ENCODE data around the gene WEE2. TPM values are rescaled to one million over a fixed set of nuclear protein-coding genes. Genes with fewer than 3 reads are reported as not detected.

The WEE2 gene
- total RNA-seq, 1 donor from 2014 or later = 0.36 TPM

DNA sequence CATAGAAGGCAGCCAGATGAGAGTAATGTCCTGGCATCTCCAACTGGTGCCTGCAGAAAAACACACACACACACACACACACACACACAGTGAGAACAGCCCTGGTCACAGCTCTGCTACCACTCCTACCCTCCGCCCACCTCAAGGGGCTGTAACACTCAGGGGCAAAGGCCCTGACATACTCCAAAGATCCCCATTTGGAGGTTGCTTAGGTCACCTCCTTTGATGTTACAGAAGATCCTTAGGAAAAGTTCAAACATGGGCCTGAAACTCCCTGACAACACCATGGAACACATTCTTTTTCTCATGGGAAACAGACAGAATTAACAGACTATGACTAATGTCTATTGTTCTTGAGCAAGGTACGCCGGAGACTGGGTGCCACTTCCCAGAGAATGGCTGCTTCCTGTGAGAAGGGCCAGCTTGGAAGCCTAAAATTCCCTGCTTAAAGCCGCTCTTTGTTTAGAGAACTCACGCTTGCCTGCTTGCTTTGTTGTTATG, 33.9 kb upstream of the WEE2 start:
- Mint-ChIP-seq H3K27ac (peak overlapping the region; percentile 93), H3K4me3 (ENCODE audit: low read depth) (no peak overlapping the region), H3K27me3 (no peaks in the 10 kb centered on the region), H3K9me3 (ENCODE audit: low read depth) (no peaks in the 10 kb centered on the region), H3K36me3 (ENCODE audit: insufficient read depth) (peaks cover 20% of the 10 kb centered on the region), H3K4me1 (ENCODE audit: low read depth) (peaks cover 7% of the 10 kb centered on the region)
- DNase-seq (ENCODE audit: low spot score, unreplicated experiment) = no peak
- TF ChIP-seq, protein P1, sequence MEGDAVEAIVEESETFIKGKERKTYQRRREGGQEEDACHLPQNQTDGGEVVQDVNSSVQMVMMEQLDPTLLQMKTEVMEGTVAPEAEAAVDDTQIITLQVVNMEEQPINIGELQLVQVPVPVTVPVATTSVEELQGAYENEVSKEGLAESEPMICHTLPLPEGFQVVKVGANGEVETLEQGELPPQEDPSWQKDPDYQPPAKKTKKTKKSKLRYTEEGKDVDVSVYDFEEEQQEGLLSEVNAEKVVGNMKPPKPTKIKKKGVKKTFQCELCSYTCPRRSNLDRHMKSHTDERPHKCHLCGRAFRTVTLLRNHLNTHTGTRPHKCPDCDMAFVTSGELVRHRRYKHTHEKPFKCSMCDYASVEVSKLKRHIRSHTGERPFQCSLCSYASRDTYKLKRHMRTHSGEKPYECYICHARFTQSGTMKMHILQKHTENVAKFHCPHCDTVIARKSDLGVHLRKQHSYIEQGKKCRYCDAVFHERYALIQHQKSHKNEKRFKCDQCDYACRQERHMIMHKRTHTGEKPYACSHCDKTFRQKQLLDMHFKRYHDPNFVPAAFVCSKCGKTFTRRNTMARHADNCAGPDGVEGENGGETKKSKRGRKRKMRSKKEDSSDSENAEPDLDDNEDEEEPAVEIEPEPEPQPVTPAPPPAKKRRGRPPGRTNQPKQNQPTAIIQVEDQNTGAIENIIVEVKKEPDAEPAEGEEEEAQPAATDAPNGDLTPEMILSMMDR (IDR thresholded peaks at IDR 0.05; ENCODE audit: unreplicated experiment) = no peak

DNA sequence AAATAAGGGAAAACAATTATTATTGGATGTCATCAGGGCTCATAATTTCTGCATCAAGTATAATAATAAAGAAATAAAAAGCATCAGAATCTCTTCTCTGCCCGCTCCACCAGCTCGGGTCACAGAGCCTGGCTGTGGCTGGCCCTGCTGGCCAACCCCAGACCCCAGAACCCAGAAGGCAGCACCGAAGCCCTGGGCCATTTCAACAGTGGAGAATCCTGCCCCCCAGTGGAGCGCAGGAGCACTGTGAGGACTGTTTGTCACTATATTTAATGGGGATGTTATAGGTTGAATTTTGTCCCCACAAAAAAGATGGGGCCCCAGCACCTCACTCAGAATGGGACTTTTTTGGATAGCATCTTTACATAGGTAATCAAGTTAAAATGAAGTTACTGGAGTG, 33.5 kb upstream of the WEE2 start:
- DNase-seq (ENCODE audit: low spot score, unreplicated experiment) = no peak
- peaks cover 7% of the 10 kb centered on the region for H3K4me1 Mint-ChIP-seq (ENCODE audit: low read depth)
- TF ChIP-seq, protein P1 (IDR thresholded peaks at IDR 0.05; ENCODE audit: unreplicated experiment) = peak; percentile 47
- H3K36me3 Mint-ChIP-seq (ENCODE audit: insufficient read depth) = peaks cover 20% of the 10 kb centered on the region
- no peaks in the 10 kb centered on the region for H3K27me3 Mint-ChIP-seq
- no peak overlapping the region for H3K4me3 Mint-ChIP-seq (ENCODE audit: low read depth)
- peak overlapping the region; percentile 93 for H3K27ac Mint-ChIP-seq
- no peaks in the 10 kb centered on the region for H3K9me3 Mint-ChIP-seq (ENCODE audit: low read depth)

DNA sequence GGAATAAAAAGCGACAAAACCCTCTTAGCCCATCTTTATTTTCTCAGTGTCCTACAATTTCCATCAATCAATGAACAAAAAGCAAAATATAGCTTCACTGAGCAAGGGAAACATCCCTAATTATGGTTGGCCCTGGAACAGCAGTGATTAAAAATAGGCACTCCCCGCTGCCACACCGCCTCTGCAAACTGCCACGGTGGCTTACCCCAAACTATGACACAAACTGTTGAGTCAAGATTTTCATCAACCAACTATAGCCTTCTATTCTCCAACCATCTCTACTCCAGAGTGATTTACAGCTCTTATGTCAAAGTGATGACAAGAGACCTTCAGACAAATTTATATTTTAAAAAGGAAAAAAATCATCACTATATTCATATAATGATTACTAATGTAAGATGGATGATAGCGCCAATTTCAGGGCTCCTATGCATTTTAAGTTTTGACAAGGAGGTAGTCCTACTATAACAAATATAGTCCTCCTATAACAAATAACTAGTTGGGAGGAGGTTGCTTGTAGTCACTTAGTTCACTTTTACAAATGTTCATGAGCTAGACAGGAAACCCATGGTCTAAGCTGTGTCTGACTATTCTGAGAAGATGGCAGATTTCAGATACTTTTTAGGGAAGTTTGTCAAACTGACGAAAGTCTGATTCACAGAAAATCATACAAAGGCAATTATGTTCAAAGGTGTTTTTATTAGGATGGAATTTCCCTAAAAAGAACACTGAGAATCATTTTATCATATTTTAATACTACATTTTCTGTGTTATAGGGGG, 32.5 kb upstream of the WEE2 start:
- Mint-ChIP-seq H3K9me3 (ENCODE audit: low read depth) (no peaks in the 10 kb centered on the region), H3K27me3 (no peaks in the 10 kb centered on the region), H3K4me3 (ENCODE audit: low read depth) (no peak overlapping the region), H3K4me1 (ENCODE audit: low read depth) (peaks cover 7% of the 10 kb centered on the region), H3K36me3 (ENCODE audit: insufficient read depth) (peaks cover 20% of the 10 kb centered on the region), H3K27ac (no peak overlapping the region)
- no peak for DNase-seq (ENCODE audit: low spot score, unreplicated experiment)
- TF ChIP-seq, protein P1 (IDR thresholded peaks at IDR 0.05; ENCODE audit: unreplicated experiment) = no peak

DNA sequence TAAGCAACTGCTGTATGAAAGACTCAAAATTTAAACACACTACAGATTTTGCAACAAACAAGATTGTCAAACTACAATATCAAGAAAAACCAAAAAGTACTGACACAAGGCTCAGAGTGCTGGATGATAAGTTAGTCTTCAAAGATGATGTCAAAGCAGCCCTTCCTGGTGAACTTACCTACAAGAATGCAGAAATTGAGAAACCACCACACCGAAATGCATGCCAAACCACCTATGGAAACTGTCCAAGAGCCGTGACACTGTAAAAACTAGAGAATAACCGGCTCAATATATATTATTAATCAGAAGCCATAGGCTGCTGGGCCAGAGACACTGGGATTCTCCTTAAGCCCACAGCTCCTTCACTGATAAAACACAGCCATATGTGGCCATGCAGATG, 31.5 kb upstream of the WEE2 start:
- Mint-ChIP-seq H3K9me3 (ENCODE audit: low read depth) (no peaks in the 10 kb centered on the region), H3K27me3 (no peaks in the 10 kb centered on the region), H3K4me3 (ENCODE audit: low read depth) (no peak overlapping the region), H3K4me1 (ENCODE audit: low read depth) (peaks cover 7% of the 10 kb centered on the region), H3K27ac (peak overlapping the region; percentile 42), H3K36me3 (ENCODE audit: insufficient read depth) (peaks cover 14% of the 10 kb centered on the region)
- TF ChIP-seq, protein P1 (IDR thresholded peaks at IDR 0.05; ENCODE audit: unreplicated experiment) = no peak
- no peak for DNase-seq (ENCODE audit: low spot score, unreplicated experiment)

DNA sequence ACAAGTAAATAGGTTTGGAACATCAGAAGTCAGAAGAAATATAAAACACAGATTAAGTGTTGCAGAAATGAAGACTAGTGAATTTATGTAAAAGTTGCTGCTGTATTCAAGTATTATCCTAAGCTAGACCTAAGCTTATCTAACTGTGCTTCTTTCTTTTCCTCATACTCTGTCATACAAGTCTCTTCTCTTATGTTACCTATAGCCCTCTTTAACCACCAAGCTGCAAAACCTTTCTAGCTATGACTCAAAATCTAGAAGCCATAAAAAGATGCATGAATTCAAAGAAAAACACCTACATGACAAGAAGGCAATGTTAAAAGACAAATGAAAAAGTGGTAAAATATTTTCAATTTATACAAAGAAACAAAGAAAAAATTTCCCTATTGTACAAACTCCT, 29.1 kb upstream of the WEE2 start:
- Mint-ChIP-seq H3K36me3 (ENCODE audit: insufficient read depth) (peaks cover 12% of the 10 kb centered on the region), H3K27ac (no peak overlapping the region), H3K4me1 (ENCODE audit: low read depth) (peaks cover 7% of the 10 kb centered on the region)

More for the DNA sequence above, 29.1 kb upstream of the WEE2 start:
- no peaks in the 10 kb centered on the region for H3K27me3 Mint-ChIP-seq
- DNase-seq (ENCODE audit: low spot score, unreplicated experiment) = no peak
- TF ChIP-seq, protein P1 (IDR thresholded peaks at IDR 0.05; ENCODE audit: unreplicated experiment) = no peak
- H3K9me3 Mint-ChIP-seq (ENCODE audit: low read depth) = no peaks in the 10 kb centered on the region
- no peak overlapping the region for H3K4me3 Mint-ChIP-seq (ENCODE audit: low read depth)
